Activated effector memory CD4-positive, alpha-beta T cell treated with anti-CD3 and anti-CD28 coated beads, Interleukin-2, amount 50 U/mL, for 16 hours (primary cell): ENCODE measurements around the gene FAM3D.

Source experiments
- DNase-seq: peaks from one replicate; pipeline ENCODE4 v3.0.0-alpha.2; 2020

The FAM3D gene

GRCh38 chr3:58625196-58625824 is 41.3 kb downstream of the FAM3D start:
- DNase-seq, result no peak

- DNase-seq, result no peak
These were observed 42.0 kb downstream of the FAM3D start for GRCh38 chr3:58624550-58624949.

GRCh38 chr3:58623961-58624360 is 42.6 kb downstream of the FAM3D start:
- DNase-seq, result no peak

GRCh38 chr3:58623478-58623877 is 43.1 kb downstream of the FAM3D start:
- no peak for DNase-seq

- no peak for DNase-seq
These were observed 43.7 kb downstream of the FAM3D start for GRCh38 chr3:58622892-58623291.

GRCh38 chr3:58622436-58622835 is 44.1 kb downstream of the FAM3D start:
- DNase-seq, result no peak

- no peak for DNase-seq
These were observed 45.3 kb downstream of the FAM3D start for GRCh38 chr3:58621086-58621830.

GRCh38 chr3:58620421-58620820 is 46.2 kb downstream of the FAM3D start:
- no peak for DNase-seq

- DNase-seq, result no peak
These were observed 49.2 kb downstream of the FAM3D start for GRCh38 chr3:58617338-58617761.

- DNase-seq, result no peak
These were observed 53.1 kb downstream of the FAM3D start for GRCh38 chr3:58613236-58614132.

- no peak for DNase-seq
These were observed 53.7 kb downstream of the FAM3D start for GRCh38 chr3:58612830-58613229.

- no peak for DNase-seq
These were observed 56.6 kb downstream of the FAM3D start for GRCh38 chr3:58609990-58610389.

GRCh38 chr3:58608648-58609047 is 57.9 kb downstream of the FAM3D start:
- DNase-seq, result no peak

GRCh38 chr3:58607816-58608215 is 58.8 kb downstream of the FAM3D start:
- DNase-seq, result no peak

- no peak for DNase-seq
These were observed 59.9 kb downstream of the FAM3D start for GRCh38 chr3:58606693-58607092.

GRCh38 chr3:58604031-58604430 is 62.5 kb downstream of the FAM3D start:
- no peak for DNase-seq

- no peak for DNase-seq
These were observed 63.0 kb downstream of the FAM3D start for GRCh38 chr3:58603606-58604005.

GRCh38 chr3:58597770-58598310 is 68.7 kb downstream of the FAM3D start:
- DNase-seq, result no peak

GRCh38 chr3:58596834-58597518 is 69.6 kb downstream of the FAM3D start:
- no peak for DNase-seq

GRCh38 chr3:58594117-58594516 is 72.5 kb downstream of the FAM3D start:
- no peak for DNase-seq

GRCh38 chr3:58591517-58592510 is 74.8 kb downstream of the FAM3D start:
- no peak for DNase-seq
